ENCODE measurements around the gene ZNF761. TPM values are rescaled to one million over a fixed set of nuclear protein-coding genes. Genes with fewer than 3 reads are reported as not detected.
"Not testable (repeated sequence)": the region's sequence is repeated elsewhere in the genome, so short reads cannot be mapped to it uniquely, and the experiment has no call there.

The ZNF761 gene
- total RNA-seq, 4 donors from 2014 or later = 7.1 to 9.9 (median 8.9) TPM

DNA sequence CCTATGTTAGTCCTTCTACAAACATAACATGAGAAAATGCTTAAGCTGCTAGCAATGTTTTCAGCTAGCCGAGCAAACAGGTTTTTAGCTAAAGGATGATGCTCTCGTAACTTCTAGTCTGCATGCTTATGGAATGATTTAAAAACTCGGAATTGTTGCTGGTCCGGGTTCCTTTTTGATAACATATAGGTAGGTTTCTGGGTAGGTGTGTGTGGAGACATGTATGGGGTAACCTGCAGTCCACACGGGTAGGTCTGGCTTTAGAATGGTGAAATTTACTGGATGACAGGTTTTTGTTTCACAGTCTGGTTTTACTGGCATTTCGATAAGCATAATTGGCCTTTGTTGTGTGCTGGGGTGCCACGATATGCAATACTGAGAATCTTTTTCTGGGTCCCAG lies 40.1 kb downstream of the ZNF761 start:
- intact Hi-C loops (cut with DNase I; ENCODE audit: low total_unique reads) = no loop called here
- no peak for DNase-seq (ENCODE audit: low spot score in 2 of 2)
- TF ChIP-seq, protein P1, sequence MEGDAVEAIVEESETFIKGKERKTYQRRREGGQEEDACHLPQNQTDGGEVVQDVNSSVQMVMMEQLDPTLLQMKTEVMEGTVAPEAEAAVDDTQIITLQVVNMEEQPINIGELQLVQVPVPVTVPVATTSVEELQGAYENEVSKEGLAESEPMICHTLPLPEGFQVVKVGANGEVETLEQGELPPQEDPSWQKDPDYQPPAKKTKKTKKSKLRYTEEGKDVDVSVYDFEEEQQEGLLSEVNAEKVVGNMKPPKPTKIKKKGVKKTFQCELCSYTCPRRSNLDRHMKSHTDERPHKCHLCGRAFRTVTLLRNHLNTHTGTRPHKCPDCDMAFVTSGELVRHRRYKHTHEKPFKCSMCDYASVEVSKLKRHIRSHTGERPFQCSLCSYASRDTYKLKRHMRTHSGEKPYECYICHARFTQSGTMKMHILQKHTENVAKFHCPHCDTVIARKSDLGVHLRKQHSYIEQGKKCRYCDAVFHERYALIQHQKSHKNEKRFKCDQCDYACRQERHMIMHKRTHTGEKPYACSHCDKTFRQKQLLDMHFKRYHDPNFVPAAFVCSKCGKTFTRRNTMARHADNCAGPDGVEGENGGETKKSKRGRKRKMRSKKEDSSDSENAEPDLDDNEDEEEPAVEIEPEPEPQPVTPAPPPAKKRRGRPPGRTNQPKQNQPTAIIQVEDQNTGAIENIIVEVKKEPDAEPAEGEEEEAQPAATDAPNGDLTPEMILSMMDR (IDR thresholded peaks at IDR 0.05) = no peak
- TF ChIP-seq POLR2A (IDR thresholded peaks at IDR 0.05) = no peak
- no peak overlapping the region for H3K4me3 ChIP-seq (ENCODE audit: low read depth, poor library complexity, severe bottlenecking)
- WGBS, 2 donors = 91 to 97% methylated on average over 7 of the region's 7 CpGs

DNA sequence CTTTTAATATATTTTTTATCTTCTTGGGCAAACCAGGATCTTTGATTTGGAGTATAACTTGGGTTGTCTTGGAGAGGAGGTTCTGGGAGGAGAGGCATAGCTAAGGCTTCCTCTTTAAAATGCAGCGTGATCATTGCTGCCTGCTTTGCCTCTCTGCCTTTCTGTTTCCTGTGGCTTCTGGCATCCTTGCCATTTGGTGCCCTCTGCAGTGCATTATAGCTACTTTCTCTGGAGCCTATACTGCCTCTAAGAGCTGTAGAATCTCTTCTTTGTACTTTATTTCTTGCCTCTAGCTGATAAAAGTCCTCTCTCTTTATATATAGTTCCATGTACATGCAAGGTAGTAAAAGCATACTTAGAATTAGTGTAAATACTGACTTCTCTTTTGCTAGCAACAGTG lies 43.0 kb downstream of the ZNF761 start:
- 54 to 63% methylated on average over 1 of the region's 1 CpG for WGBS, 2 donors
- DNase-seq (ENCODE audit: low spot score in 2 of 2); H3K4me3 ChIP-seq (ENCODE audit: low read depth, poor library complexity, severe bottlenecking); intact Hi-C loops (cut with DNase I; ENCODE audit: low total_unique reads): not testable (repeated sequence)

DNA sequence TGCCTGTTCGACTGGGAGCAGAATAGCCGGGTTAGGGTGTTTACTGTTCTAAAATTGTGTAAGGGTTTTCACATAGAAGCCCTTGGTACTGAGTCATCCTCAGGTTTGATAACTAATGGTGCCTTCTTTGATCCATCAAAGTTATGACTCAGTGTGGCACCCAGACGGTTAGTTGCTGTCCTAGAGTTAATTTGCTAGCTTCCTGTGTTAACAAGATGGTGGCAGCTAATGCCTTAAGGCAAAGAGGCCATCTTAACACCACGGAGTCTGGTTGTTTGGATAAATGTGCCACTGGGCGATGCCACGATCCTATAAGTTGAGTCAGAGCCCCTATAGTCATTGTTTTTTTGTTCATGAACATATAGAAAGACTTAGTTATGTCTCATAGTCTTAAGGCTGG lies 43.7 kb downstream of the ZNF761 start:
- DNase-seq (ENCODE audit: low spot score in 2 of 2); H3K4me3 ChIP-seq (ENCODE audit: low read depth, poor library complexity, severe bottlenecking); intact Hi-C loops (cut with DNase I; ENCODE audit: low total_unique reads): not testable (repeated sequence)
- WGBS, 2 donors = 83 to 85% methylated on average over 6 of the region's 6 CpGs

DNA sequence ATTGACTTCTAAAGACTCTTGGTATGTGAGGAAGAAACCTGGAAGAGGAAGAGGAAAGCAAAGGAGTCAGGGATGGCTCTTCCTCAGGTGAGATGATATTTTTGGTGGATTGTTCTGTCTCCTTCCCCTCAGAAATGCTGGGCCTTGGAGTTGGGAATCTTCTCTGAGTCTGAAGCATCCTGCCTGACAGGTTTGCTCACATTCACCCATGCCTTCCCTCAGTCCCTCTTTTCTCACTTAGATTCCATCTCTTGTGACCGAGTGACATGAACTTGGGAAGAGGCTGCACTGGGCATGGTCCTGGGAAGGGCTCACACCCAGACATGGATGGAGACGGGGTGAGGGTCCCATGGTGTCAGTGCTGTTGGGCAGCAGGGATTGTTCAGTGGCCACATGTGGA lies 52.0 kb downstream of the ZNF761 start:
- WGBS, 2 donors = 87 to 89% methylated on average over 2 of the region's 2 CpGs
- H3K4me3 ChIP-seq (ENCODE audit: low read depth, poor library complexity, severe bottlenecking); intact Hi-C loops (cut with DNase I; ENCODE audit: low total_unique reads); DNase-seq (ENCODE audit: low spot score in 2 of 2): not testable (repeated sequence)

DNA sequence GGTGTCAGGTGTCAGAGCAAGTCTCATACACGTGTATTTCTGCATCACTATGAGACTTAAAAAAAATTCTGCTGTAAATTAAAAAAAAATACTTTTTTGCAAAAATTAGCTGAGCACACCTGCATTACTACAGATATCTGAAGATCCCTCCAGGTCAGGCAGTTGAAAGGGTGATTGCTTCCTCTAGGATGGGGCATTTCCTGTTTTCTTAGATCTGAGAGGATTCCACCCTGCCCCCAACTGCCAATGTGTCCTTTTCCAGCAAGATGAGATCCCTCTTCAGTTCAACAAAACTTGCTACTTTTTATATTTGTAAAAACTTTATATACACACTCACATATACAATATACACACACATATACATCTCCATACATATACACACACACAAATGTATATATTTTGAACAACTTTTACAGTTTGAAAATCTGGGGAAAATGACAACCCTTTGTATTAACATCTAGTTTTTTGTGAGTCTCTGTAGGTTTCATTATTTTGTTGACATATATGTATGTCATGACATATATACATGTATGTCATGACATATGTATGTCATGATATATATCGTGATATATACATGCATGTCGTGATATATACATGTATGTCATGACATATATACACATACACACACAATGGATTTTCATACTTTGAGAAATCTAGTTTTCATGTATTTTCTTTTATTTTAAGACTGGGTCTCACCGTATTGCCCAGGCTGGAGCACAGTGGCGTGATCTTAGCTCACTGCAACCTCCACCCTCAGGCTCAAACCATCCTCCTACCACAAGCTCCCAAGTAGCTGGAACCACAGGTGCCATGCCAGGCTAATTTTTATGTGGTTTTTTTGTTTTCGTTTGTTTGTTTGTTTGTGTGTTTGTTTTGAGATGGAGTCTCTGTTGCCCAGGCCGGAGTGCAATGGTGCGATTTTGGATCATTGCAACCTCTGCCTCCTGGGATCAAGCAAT lies 53.5 kb downstream of the ZNF761 start:
- intact Hi-C loops (cut with DNase I; ENCODE audit: low total_unique reads) = no loop called here
- no peak for DNase-seq (ENCODE audit: low spot score in 2 of 2)
- 77 to 92% methylated on average over 8 of the region's 8 CpGs for WGBS, 2 donors
- TF ChIP-seq, protein P1 (IDR thresholded peaks at IDR 0.05) = no peak
- no peak for TF ChIP-seq POLR2A (IDR thresholded peaks at IDR 0.05)
- no peak overlapping the region for H3K4me3 ChIP-seq (ENCODE audit: low read depth, poor library complexity, severe bottlenecking)

DNA sequence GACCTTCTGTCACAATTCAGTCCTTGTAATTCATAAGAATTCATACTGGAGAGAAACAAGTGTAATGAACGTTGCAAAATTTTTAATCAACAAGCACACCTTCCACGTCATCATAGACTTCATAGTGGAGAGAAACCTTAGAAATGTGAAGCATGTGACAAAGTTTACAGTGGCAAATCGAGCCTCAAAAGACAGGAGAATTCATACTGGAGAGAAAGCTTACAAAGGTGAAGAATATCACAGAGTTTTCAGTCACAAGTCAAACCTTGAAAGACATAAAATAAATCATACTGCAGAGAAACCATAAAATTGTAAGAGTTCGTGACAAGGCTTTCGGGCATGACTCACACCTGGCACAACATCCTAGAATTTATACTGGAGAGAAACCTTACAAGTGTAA lies 60.4 kb downstream of the ZNF761 start:
- H3K4me3 ChIP-seq (ENCODE audit: low read depth, poor library complexity, severe bottlenecking) = no peak overlapping the region
- 92 to 94% methylated on average over 5 of the region's 5 CpGs for WGBS, 2 donors
- DNase-seq (ENCODE audit: low spot score in 2 of 2) = no peak
- TF ChIP-seq, protein P1 (IDR thresholded peaks at IDR 0.05) = no peak
- intact Hi-C loops (cut with DNase I; ENCODE audit: low total_unique reads) = no loop called here

DNA sequence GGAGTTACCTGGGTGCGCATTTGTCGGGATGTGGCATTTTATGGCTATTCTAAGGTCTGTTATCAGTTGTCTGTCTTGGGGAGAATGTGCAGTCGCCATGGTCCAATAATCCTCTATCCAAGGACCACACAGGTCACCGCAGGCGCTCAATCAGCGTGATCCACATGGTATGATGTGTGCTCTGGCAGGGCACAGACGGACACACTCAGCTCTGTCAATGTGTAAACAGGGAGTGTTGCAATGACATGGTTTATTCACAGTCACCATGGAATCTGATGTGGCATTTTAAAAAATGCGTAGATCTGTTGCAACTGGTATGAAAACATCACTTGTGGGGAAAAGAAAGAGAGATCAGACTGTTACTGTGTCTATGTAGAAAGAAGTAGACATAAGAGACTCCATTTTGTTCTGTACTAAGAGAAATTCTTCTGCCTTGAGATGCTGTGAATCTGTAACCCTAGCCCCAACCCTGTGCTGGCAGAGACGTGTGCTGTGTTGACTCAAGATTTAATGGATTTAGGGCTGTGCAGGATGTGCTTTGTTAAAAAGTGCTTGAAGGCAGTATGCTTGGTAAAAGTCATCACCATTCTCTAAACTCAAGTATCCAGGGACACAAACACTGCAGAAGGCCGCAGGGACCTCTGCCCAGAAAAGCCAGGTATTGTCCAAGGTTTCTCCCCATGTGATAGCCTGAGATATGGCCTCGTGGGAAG lies 65.7 kb downstream of the ZNF761 start:
- DNase-seq (ENCODE audit: low spot score in 2 of 2); intact Hi-C loops (cut with DNase I; ENCODE audit: low total_unique reads); H3K4me3 ChIP-seq (ENCODE audit: low read depth, poor library complexity, severe bottlenecking): not testable (repeated sequence)
- 54 to 61% methylated on average over 11 of the region's 11 CpGs for WGBS, 2 donors

DNA sequence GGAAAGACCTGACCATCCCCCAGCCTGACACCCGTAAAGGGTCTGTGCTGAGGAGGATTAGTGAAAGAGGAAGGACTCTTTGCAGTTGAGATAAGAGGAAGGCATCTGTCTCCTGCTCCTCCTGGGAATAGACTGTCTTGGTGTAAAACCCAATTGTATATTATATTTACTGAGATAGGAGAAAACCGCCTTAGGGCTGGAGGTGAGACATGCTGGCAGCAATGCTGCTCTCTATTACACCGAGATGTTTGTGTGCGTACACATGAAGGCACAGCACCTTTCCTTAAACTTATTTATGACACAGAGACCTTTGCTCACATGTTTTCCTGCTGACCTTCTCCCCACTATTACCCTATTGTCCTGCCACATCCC lies 66.2 kb downstream of the ZNF761 start:
- DNase-seq (ENCODE audit: low spot score in 2 of 2); intact Hi-C loops (cut with DNase I; ENCODE audit: low total_unique reads); H3K4me3 ChIP-seq (ENCODE audit: low read depth, poor library complexity, severe bottlenecking): not testable (repeated sequence)
- 53 to 71% methylated on average over 4 of the region's 4 CpGs for WGBS, 2 donors

DNA sequence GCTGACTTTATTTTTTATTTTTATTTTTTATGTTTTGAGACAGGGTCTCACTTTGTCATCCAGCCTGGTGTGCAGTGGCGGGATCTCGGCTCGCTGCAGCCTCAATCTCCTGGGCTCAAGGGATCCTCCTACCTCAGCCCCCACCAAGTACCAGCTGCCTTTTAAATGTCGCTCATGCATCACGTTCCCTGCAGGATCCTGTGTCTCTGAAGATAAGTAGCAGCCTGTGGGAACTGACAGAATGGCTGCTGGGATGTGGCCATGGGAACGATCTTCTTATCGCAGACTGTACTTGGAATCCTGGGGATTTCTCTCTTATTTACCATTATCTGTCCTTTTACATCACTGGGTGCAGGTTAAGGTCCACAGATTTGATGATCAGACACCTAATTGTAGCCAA lies 71.4 kb downstream of the ZNF761 start:
- DNase-seq (ENCODE audit: low spot score in 2 of 2); H3K4me3 ChIP-seq (ENCODE audit: low read depth, poor library complexity, severe bottlenecking); intact Hi-C loops (cut with DNase I; ENCODE audit: low total_unique reads): not testable (repeated sequence)
- WGBS, 2 donors = 60 to 64% methylated on average over 7 of the region's 7 CpGs

DNA sequence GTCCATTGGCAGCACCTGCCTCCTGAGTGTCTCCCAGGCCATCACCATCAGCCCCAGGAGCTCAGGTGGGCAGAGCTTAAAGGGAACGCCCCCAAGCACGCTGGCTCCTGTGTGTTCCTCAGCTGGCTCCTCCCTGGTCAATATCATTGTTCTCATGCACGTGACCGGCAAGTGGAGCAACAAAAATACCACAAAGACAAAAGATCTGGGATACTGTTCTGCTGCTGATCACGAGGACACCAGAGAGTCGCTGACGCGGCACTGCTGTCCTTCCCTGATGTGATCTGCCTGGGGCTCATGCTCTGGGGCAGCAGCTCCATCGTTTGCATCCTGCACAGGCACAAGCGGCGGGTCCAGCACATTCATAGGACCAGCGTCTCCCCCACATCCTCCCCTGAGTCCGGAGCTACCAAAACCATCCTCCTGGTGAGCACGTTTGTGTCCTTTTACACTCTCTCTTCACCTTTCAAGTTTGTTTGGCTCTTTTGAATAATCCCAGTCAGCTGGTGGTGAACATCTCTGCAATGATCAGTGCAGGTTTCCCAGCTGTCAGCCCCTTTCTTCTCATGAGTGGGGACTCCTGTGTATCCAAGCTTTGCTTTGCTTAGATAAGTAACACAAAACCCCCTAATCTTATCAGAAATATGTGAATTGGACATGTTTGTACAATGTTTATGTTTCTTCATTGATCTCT lies 72.0 kb downstream of the ZNF761 start:
- DNase-seq (ENCODE audit: low spot score in 2 of 2); intact Hi-C loops (cut with DNase I; ENCODE audit: low total_unique reads); H3K4me3 ChIP-seq (ENCODE audit: low read depth, poor library complexity, severe bottlenecking): not testable (repeated sequence)
- 9 to 11% methylated on average over 6 of the region's 14 CpGs for WGBS, 2 donors

DNA sequence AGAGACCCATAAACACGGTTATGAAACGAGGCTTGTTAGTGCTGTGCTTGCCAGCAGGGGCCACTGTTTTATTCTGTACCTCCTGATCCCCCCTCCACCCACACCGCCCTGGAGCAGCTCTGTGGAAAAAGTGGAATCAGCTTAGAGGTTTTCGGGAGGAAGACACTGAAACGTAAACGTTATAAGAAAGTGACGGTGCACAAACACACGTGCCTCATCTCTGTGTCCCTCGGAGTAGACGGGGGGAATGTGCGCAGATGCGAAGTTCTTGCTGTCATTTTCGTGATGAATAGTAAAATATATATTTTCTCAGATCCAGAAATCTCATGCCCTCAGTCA lies 72.5 kb downstream of the ZNF761 start:
- DNase-seq (ENCODE audit: low spot score in 2 of 2); H3K4me3 ChIP-seq (ENCODE audit: low read depth, poor library complexity, severe bottlenecking); intact Hi-C loops (cut with DNase I; ENCODE audit: low total_unique reads): not testable (repeated sequence)
- WGBS, 2 donors = 13 to 18% methylated on average over 12 to 13 of the region's 13 CpGs
